HCT116 (cell line): ENCODE results near the gene ZNF576. TPM values are rescaled to one million over a fixed set of nuclear protein-coding genes. Genes with fewer than 3 reads are reported as not detected.

Source experiments
- ATAC-seq: fragments of 200-7000 bp; cut with Tn5 transposase; 2 replicates; pipeline ENCODE4 v1.9.1; 2020; ENCODE audit warnings: mild to moderate bottlenecking, moderate library complexity
- BruUV-seq: library from RNA; stranded (reverse); fragments of 400-500 nt; replicated peaks from 2 replicates; lab custom pipeline; 2021; lab: Mats Ljungman, UMichigan
- CTCF ChIA-PET: fragments of 300-600 bp; sonication (Branson Sonifier 250); formaldehyde crosslinking; loops from one replicate; lab custom pipeline; 2021; ENCODE audit warnings: antibody characterized with exemption; lab: Charles Lee
- POLR2A ChIA-PET: fragments of 300-600, 350-600 bp; sonication (Branson Sonifier 250); formaldehyde crosslinking; loops from one replicate; lab custom pipeline; 2021; ENCODE audit warnings: antibody characterized with exemption; lab: Charles Lee
- RAD21 ChIA-PET, 2 experiments: fragments of 300-600 bp; sonication (Branson Sonifier 250); formaldehyde crosslinking; loops; one replicate each; lab custom pipeline; 2023; ENCODE audit warnings: low total read pairs in 2 of 2; ENCODE audit not compliant: uncharacterized antibody in 2 of 2, unreplicated experiment in 2 of 2, low non-redundant PET in 1 of 2; lab: Charles Lee
- DNase-seq: peaks from one replicate; pipeline ENCODE4 v3.0.0-alpha.2; 2010; ENCODE audit warnings: low read depth, low spot score
- H2AFZ ChIP-seq: fragments of 200-600 bp; shearing (Covaris generic), sonication (generic); 2 replicates; pipeline ENCODE4 v1.6.1; 2017; ENCODE audit warnings: low read depth, mixed run types, mixed read lengths, antibody characterized with exemption, low read length; ENCODE audit not compliant: poor library complexity, severe bottlenecking
- H3K27ac ChIP-seq: 2 replicates; pipeline ENCODE4 v1.5.1; 2012; ENCODE audit warnings: low read depth, low read length
- H3K27me3 ChIP-seq: fragments of 200-600 bp; sonication (generic); 2 replicates; pipeline ENCODE4 v1.6.1; 2016; ENCODE audit warnings: mixed run types, low read length, mixed read lengths; ENCODE audit not compliant: insufficient read depth
- H3K36me3 ChIP-seq, 2 experiments: fragments of 200-500 bp in 1 of 2; fragments of 200-600 bp in 1 of 2; sonication (Bioruptor generic) in 1 of 2; sonication (generic) in 1 of 2; 2 replicates each; pipeline versions ENCODE4 v1.5.1 to v1.6.1; 2014 to 2016; ENCODE audit warnings: low read length in 2 of 2, inconsistent platforms in 1 of 2, mixed read lengths in 1 of 2, mixed run types in 1 of 2; ENCODE audit not compliant: insufficient read depth in 2 of 2, control insufficient read depth in 1 of 2
- H3K4me1 ChIP-seq, 2 experiments: fragments of 200-600 bp in 1 of 2; sonication (generic) in 1 of 2; 2 replicates each; pipeline versions ENCODE4 v1.5.1 to v1.6.1; 2012 to 2017; ENCODE audit warnings: low read length in 2 of 2, inconsistent platforms in 1 of 2, mild to moderate bottlenecking in 1 of 2, mixed read lengths in 1 of 2, mixed run types in 1 of 2, moderate library complexity in 1 of 2; ENCODE audit not compliant: insufficient read depth in 2 of 2, control insufficient read depth in 1 of 2
- H3K4me2 ChIP-seq: fragments of 200-600 bp; sonication (generic); 2 replicates; pipeline ENCODE4 v1.6.1; 2017; ENCODE audit warnings: mixed run types, low read length, mixed read lengths
- H3K4me3 ChIP-seq, 2 experiments: fragments of 200-600 bp in 1 of 2; sonication (generic) in 1 of 2; replicated peaks in 1 of 2; 2 replicates each; pipeline ENCODE4 v1.5.1; 2011 to 2016; ENCODE audit warnings: low read length in 2 of 2, control low read depth in 1 of 2, low read depth in 1 of 2, mild to moderate bottlenecking in 1 of 2, mixed read lengths in 1 of 2, mixed run types in 1 of 2
- H3K79me2 ChIP-seq: fragments of 200-600 bp; sonication (generic); 2 replicates; pipeline ENCODE4 v1.6.1; 2017; ENCODE audit warnings: mild to moderate bottlenecking, mixed run types, low read length, moderate library complexity, mixed read lengths; ENCODE audit not compliant: insufficient read depth
- H3K9ac ChIP-seq: fragments of 200-600 bp; sonication (generic); 2 replicates; pipeline ENCODE4 v1.6.1; 2016; ENCODE audit warnings: low read length, mixed read lengths
- H3K9me2 ChIP-seq: fragments of 200-600 bp; sonication (generic), shearing (Covaris generic); 2 replicates; pipeline ENCODE4 v1.6.1; 2017; ENCODE audit warnings: mixed run types, mild to moderate bottlenecking, moderate library complexity; ENCODE audit not compliant: insufficient read depth
- H3K9me3 ChIP-seq, 2 experiments: fragments of 200-500 bp in 1 of 2; fragments of 200-600 bp in 1 of 2; sonication (Bioruptor generic) in 1 of 2; sonication (generic) in 1 of 2; 2 replicates each; pipeline ENCODE4 v1.6.1; 2014 to 2017; ENCODE audit warnings: low read length in 2 of 2, mixed read lengths in 2 of 2, inconsistent platforms in 1 of 2, low read depth in 1 of 2, mild to moderate bottlenecking in 1 of 2, mixed run types in 1 of 2, moderate library complexity in 1 of 2; ENCODE audit not compliant: control insufficient read depth in 1 of 2, insufficient read depth in 1 of 2
- H4K20me1 ChIP-seq: fragments of 200-600 bp; sonication (generic), shearing (Covaris generic); 2 replicates; pipeline ENCODE4 v1.6.1; 2017; ENCODE audit warnings: mixed run types, mild to moderate bottlenecking, moderate library complexity; ENCODE audit not compliant: insufficient read depth
- ATF3 ChIP-seq: IDR thresholded peaks from 2 replicates; pipeline ENCODE4 v1.6.1; 2012
- CEBPB ChIP-seq: IDR thresholded peaks from 2 replicates; pipeline ENCODE4 v1.6.1; 2012; ENCODE audit warnings: low read depth
- CTCF ChIP-seq, 3 experiments: fragments of 200-600 bp in 1 of 3; sonication (generic) in 1 of 3; IDR thresholded peaks in 2 of 3; conservative IDR thresholded peaks in 1 of 3; 2 replicates each; pipeline ENCODE4 v1.5.1; 2012 to 2017; ENCODE audit warnings: low read depth in 2 of 3, low read length in 2 of 3, antibody characterized with exemption in 1 of 3, borderline replicate concordance in 1 of 3, control low read depth in 1 of 3, mild to moderate bottlenecking in 1 of 3, mixed read lengths in 1 of 3, mixed run types in 1 of 3, moderate library complexity in 1 of 3; ENCODE audit not compliant: insufficient read depth in 1 of 3
- EGR1 ChIP-seq: IDR thresholded peaks from 2 replicates; pipeline ENCODE4 v1.6.1; 2012; ENCODE audit warnings: low read depth
- EZH2phosphoT487 ChIP-seq: fragments of 200-600 bp; IDR thresholded peaks from 2 replicates; pipeline ENCODE4 v1.6.1; 2018; ENCODE audit warnings: antibody characterized with exemption, borderline replicate concordance
- FOSL1 ChIP-seq: IDR thresholded peaks from 2 replicates; pipeline ENCODE4 v1.6.1; 2012; ENCODE audit warnings: low read depth
- JUND ChIP-seq: IDR thresholded peaks from 2 replicates; pipeline ENCODE4 v1.6.1; 2012
- MAX ChIP-seq: IDR thresholded peaks from 2 replicates; pipeline ENCODE4 v1.6.1; 2012
- POLR2A ChIP-seq: IDR thresholded peaks from 2 replicates; pipeline ENCODE4 v1.7.0; 2011; ENCODE audit warnings: borderline replicate concordance; ENCODE audit not compliant: insufficient read depth, insufficient read length; ENCODE audit errors: extremely low read depth
- POLR2AphosphoS5 ChIP-seq: IDR thresholded peaks from 2 replicates; pipeline ENCODE4 v1.6.1; 2011; ENCODE audit warnings: mild to moderate bottlenecking, low read depth, low read length, moderate library complexity
- RAD21 ChIP-seq: IDR thresholded peaks from 2 replicates; pipeline ENCODE4 v1.6.1; 2012; ENCODE audit warnings: low read depth, mild to moderate bottlenecking
- REST ChIP-seq: IDR thresholded peaks from 2 replicates; pipeline ENCODE4 v1.6.1; 2012; ENCODE audit warnings: low read depth
- SIN3A ChIP-seq: IDR thresholded peaks from 2 replicates; pipeline ENCODE4 v1.6.1; 2012; ENCODE audit warnings: low read depth
- SP1 ChIP-seq: IDR thresholded peaks from 2 replicates; pipeline ENCODE4 v1.6.1; 2012; ENCODE audit warnings: low read depth
- TCF7L2 ChIP-seq: IDR thresholded peaks from 2 replicates; pipeline ENCODE4 v1.7.0; 2011; ENCODE audit warnings: borderline replicate concordance, inconsistent platforms; ENCODE audit not compliant: insufficient read depth, insufficient read length; ENCODE audit errors: extremely low read depth
- YY1 ChIP-seq: IDR thresholded peaks from 2 replicates; pipeline ENCODE4 v1.6.1; 2011; ENCODE audit warnings: low read length, low read depth, moderate library complexity, mild to moderate bottlenecking; ENCODE audit not compliant: insufficient replicate concordance; ENCODE audit errors: extremely low read depth
- ZBTB33 ChIP-seq: IDR thresholded peaks from 2 replicates; pipeline ENCODE4 v1.6.1; 2011; ENCODE audit warnings: mild to moderate bottlenecking, low read length, moderate library complexity; ENCODE audit not compliant: insufficient replicate concordance; ENCODE audit errors: extremely low read depth
- ZFX ChIP-seq: fragments of 450-650 bp; IDR thresholded peaks from 2 replicates; pipeline ENCODE4 v1.6.1; 2017
- ZNF274 ChIP-seq: fragments of 200-500 bp; sonication (Bioruptor generic); IDR thresholded peaks from 2 replicates; pipeline ENCODE4 v1.6.1; 2014; ENCODE audit warnings: mild to moderate bottlenecking, low read depth, low read length, inconsistent platforms
- intact Hi-C: fragments of 100-400 bp; cut with micrococcal nuclease; formaldehyde crosslinking; loops from 2 replicates; pipeline ENCODE4 v1.10.0; 2022
- total RNA-seq: library from RNA; stranded (reverse); gene quantifications from one replicate; pipeline ENCODE4 v1.2.1, GENCODE V29; 2021; ENCODE audit not compliant: unreplicated experiment

ZNF576 gene
- total RNA-seq, 1 experiment from 2014 or later = 11.2 TPM

- intact Hi-C loops = no loop called here
- RAD21 ChIA-PET = no interaction called here
- Histone ChIP-seq H3K9ac (no peak overlapping the region), H3K4me1 (peaks cover 19 to 30% of the 10 kb centered on the region in 2 experiments), H3K27me3 (no peaks in the 10 kb centered on the region), H3K9me2 (no peaks in the 10 kb centered on the region), H4K20me1 (no peaks in the 10 kb centered on the region), H3K27ac (peak overlapping the region; percentile 34; the same call in 1 of the 2 replicates), H3K4me3 (no peak overlapping the region), H2AFZ (no peak overlapping the region), H3K4me2 (peak overlapping the region; percentile 26; the same call in 1 of the 2 replicates), H3K79me2 (peaks cover 4% of the 10 kb centered on the region; the same call in 1 of the 2 replicates), H3K9me3 (no peaks in the 10 kb centered on the region), H3K36me3 (no peaks in the 10 kb centered on the region)
- DNase-seq (peak; percentile 29), ATAC-seq (peak; percentile 30)
- no TSS peak for BruUV-seq
- CTCF ChIA-PET = interaction anchor here (1.0 kb wide), 1 partner anchor 29 kb away, joined by 4 read pairs; the partner anchor contains the start of gene IRGQ
- POLR2A ChIA-PET = interaction anchor here (1.2 kb wide), 1 partner anchor 28 kb away, joined by 4 read pairs; the partner anchor contains the start of genes IRGQ and ZNF576
- no peak for TF ChIP-seq ZFX
- TF ChIP-seq POLR2A = no peak
- TF ChIP-seq ZBTB33 = no peak
- no peak for TF ChIP-seq MAX
- no peak for TF ChIP-seq CEBPB
- TF ChIP-seq YY1 = no peak
- TF ChIP-seq TCF7L2 = no peak
- TF ChIP-seq CTCF (IDR thresholded peaks at IDR 0.05 in 2 of 3, conservative IDR thresholded peaks at IDR 0.05 in 1 of 3; ENCODE audit: borderline replicate concordance in 1 of 3, insufficient read depth in 1 of 3, low read depth in 2 of 3, low read length in 2 of 3) = no peak
- TF ChIP-seq JUND = no peak
- TF ChIP-seq EZH2phosphoT487 = no peak
- no peak for TF ChIP-seq FOSL1
- TF ChIP-seq SIN3A = no peak
- TF ChIP-seq EGR1 = no peak
- TF ChIP-seq REST = no peak
- no peak for TF ChIP-seq ZNF274
- no peak for TF ChIP-seq RAD21
- TF ChIP-seq ATF3 = no peak
- no peak for TF ChIP-seq SP1
- TF ChIP-seq POLR2AphosphoS5 = no peak
These were observed 27.7 kb downstream of the ZNF576 start for GRCh38 chr19:43623889-43624670.
